ENCODE results near the gene KANK2.

The KANK2 gene

GRCh38 chr19:11197291-11198174, at the start of gene KANK2:
TSS of gene KANK2 (minus strand) at chr19:11197545. CDS start at chr19:11194511, 3,034 bp downstream.
- no peak for TF ChIP-seq FOXP2 (optimal IDR thresholded peaks at IDR 0.05; ENCODE audit: control extremely low read depth, extremely low read length, insufficient read depth)
- peak; percentile 69; the same call in 1 of the 2 replicates for TF ChIP-seq POLR2AphosphoS5 (IDR thresholded peaks at IDR 0.05; ENCODE audit: borderline replicate concordance, low read depth, low read length)
- Histone ChIP-seq H3K9ac (ENCODE audit: insufficient read length) (peak within 1 kb of the TSS; percentile 86), H3K4me3 (peak within 1 kb of the TSS; percentile 97), H3K36me3 (ENCODE audit: insufficient read depth, low read length) (peaks cover 24% of the 10 kb centered on the region; the same call in 1 of the 2 replicates), H3K27ac (peak within 1 kb of the TSS; percentile 57; the same call in 1 of the 2 replicates), H3K9me3 (ENCODE audit: low read depth, low read length) (no peaks in the 10 kb centered on the region)
- no peak for DNase-seq (ENCODE audit: low read depth, low spot score)

- Histone ChIP-seq H3K9ac (ENCODE audit: insufficient read length) (no peak overlapping the region), H3K36me3 (ENCODE audit: insufficient read depth, low read length) (no peaks in the 10 kb centered on the region), H3K27ac (no peak overlapping the region), H3K4me3 (no peak overlapping the region), H3K9me3 (ENCODE audit: low read depth, low read length) (no peaks in the 10 kb centered on the region)
- no peak for DNase-seq (ENCODE audit: low read depth, low spot score)
- no peak for TF ChIP-seq EZH2 (IDR thresholded peaks at IDR 0.05)
Measured at GRCh38 chr19:11246941-11247340, 49.6 kb upstream of the KANK2 start.

- no peaks in the 10 kb centered on the region for H3K9me3 ChIP-seq (ENCODE audit: low read depth, low read length)
- H3K9ac ChIP-seq (ENCODE audit: insufficient read length) = no peak overlapping the region
- no peak overlapping the region for H3K27ac ChIP-seq
- DNase-seq (ENCODE audit: low read depth, low spot score) = no peak
- H3K4me3 ChIP-seq = no peak overlapping the region
- no peaks in the 10 kb centered on the region for H3K36me3 ChIP-seq (ENCODE audit: insufficient read depth, low read length)
- TF ChIP-seq FOXP2 (optimal IDR thresholded peaks at IDR 0.05; ENCODE audit: control extremely low read depth, extremely low read length, insufficient read depth) (no peak), EZH2 (IDR thresholded peaks at IDR 0.05) (no peak), POLR2AphosphoS5 (IDR thresholded peaks at IDR 0.05; ENCODE audit: borderline replicate concordance, low read depth, low read length) (no peak)
Measured at GRCh38 chr19:11244846-11245589, 47.7 kb upstream of the KANK2 start.

DNA sequence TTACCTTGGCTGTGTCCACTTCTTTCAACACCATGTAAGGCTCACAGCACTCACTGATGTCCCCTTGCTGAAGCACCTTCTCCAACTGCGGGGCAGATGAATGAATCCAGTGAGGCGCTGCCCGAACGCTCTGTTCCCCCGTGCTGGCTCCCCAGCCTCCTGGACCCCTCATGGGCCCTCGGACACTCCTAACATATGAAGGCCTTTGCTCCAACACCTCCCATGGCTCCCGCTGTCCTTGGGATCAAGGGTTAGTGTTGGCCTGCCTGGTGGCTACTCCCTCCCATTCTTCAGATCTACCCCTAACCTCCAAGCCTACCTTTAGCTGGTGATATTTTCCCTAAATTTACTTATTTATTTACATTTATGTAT, 46.4 kb upstream of the KANK2 start:
- no peak for DNase-seq (ENCODE audit: low read depth, low spot score)
- Histone ChIP-seq H3K36me3 (ENCODE audit: insufficient read depth, low read length) (no peaks in the 10 kb centered on the region), H3K9ac (ENCODE audit: insufficient read length) (no peak overlapping the region), H3K27ac (no peak overlapping the region), H3K9me3 (ENCODE audit: low read depth, low read length) (no peaks in the 10 kb centered on the region), H3K4me3 (peak overlapping the region; percentile 72)
- no peak for TF ChIP-seq EZH2 (IDR thresholded peaks at IDR 0.05)
- TF ChIP-seq POLR2AphosphoS5 (IDR thresholded peaks at IDR 0.05; ENCODE audit: borderline replicate concordance, low read depth, low read length) = no peak
- TF ChIP-seq FOXP2 (optimal IDR thresholded peaks at IDR 0.05; ENCODE audit: control extremely low read depth, extremely low read length, insufficient read depth) = no peak

DNA sequence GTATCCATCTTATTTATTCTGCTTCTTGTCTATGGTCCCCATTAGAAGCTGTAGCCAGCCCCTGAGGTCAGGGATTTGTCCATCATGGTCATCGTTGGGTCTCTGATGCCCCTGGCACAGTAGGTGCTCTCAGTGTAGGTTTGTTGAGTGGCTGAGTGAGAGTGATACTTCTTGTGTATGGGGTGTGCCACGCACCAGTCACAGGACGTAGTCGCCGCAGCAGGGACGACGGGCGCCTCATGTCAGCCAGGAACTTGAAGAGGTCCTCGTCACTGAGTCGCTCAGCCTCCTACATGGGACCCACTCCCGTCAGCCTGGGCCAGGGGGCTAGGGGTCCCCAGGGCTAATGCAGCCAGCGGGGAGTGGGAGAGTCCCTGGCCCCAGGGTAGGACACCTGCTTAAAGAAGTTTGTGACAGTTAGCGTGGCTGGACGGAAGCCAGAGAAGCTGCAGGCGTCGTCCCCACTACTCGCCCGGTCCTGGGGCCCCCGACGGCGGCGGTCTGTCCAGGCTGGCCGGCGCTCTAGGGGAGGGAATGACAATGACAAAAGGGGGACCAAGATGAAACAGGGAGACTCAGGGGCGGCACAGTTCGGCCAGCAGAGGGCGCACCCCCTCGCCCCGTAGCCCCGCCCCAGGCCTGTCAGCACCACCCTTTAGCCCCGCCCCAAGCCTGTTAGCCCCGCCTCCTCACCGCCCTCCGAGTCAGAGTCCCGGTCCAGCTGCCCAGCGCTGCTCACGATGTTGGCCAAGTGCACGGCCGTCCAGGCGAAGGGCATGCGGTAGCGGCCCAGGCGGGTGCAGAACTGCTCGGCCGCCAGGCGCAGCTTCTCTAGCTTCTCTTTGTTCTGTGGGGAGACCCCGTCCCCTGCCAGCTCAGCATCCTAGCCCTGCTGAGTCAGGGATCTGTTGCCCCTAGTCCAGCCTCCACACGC, 45.8 kb upstream of the KANK2 start:
- no peak for TF ChIP-seq EZH2 (IDR thresholded peaks at IDR 0.05)
- TF ChIP-seq POLR2AphosphoS5 (IDR thresholded peaks at IDR 0.05; ENCODE audit: borderline replicate concordance, low read depth, low read length) = no peak
- TF ChIP-seq FOXP2 (optimal IDR thresholded peaks at IDR 0.05; ENCODE audit: control extremely low read depth, extremely low read length, insufficient read depth) = no peak
- no peak for DNase-seq (ENCODE audit: low read depth, low spot score)
- Histone ChIP-seq H3K9me3 (ENCODE audit: low read depth, low read length) (no peaks in the 10 kb centered on the region), H3K4me3 (peak overlapping the region; percentile 72), H3K36me3 (ENCODE audit: insufficient read depth, low read length) (no peaks in the 10 kb centered on the region), H3K27ac (no peak overlapping the region), H3K9ac (ENCODE audit: insufficient read length) (no peak overlapping the region)

- Histone ChIP-seq H3K27ac (no peak overlapping the region), H3K4me3 (no peak overlapping the region), H3K9me3 (ENCODE audit: low read depth, low read length) (no peaks in the 10 kb centered on the region), H3K36me3 (ENCODE audit: insufficient read depth, low read length) (no peaks in the 10 kb centered on the region), H3K9ac (ENCODE audit: insufficient read length) (no peak overlapping the region)
- DNase-seq (ENCODE audit: low read depth, low spot score) = no peak
- TF ChIP-seq FOXP2 (optimal IDR thresholded peaks at IDR 0.05; ENCODE audit: control extremely low read depth, extremely low read length, insufficient read depth) (no peak), EZH2 (IDR thresholded peaks at IDR 0.05) (no peak), POLR2AphosphoS5 (IDR thresholded peaks at IDR 0.05; ENCODE audit: borderline replicate concordance, low read depth, low read length) (no peak)
Measured at GRCh38 chr19:11242025-11242424, 44.7 kb upstream of the KANK2 start.

GRCh38 chr19:11240008-11240444, 42.7 kb upstream of the KANK2 start:
- Histone ChIP-seq H3K36me3 (ENCODE audit: insufficient read depth, low read length) (no peaks in the 10 kb centered on the region), H3K4me3 (no peak overlapping the region), H3K27ac (no peak overlapping the region), H3K9me3 (ENCODE audit: low read depth, low read length) (no peaks in the 10 kb centered on the region), H3K9ac (ENCODE audit: insufficient read length) (no peak overlapping the region)
- no peak for DNase-seq (ENCODE audit: low read depth, low spot score)
- TF ChIP-seq EZH2 (IDR thresholded peaks at IDR 0.05) = no peak

Data from SK-N-MC (cell line).